ENCODE results near the gene HOXC6.

- no peak for TF ChIP-seq REST (tag by site-specific recombination; IDR thresholded peaks at IDR 0.05)
- TF ChIP-seq ZBTB21 (tag by site-specific recombination; IDR thresholded peaks at IDR 0.05) = no peak
- peak; percentile 28; the same call in 1 of the 2 replicates for TF ChIP-seq ZEB2 (tag by site-specific recombination; IDR thresholded peaks at IDR 0.05)
These were observed 13.0 kb upstream of the HOXC6 start for GRCh38 chr12:54015018-54015931.
